ENCODE data around the gene C1RL.

DNA sequence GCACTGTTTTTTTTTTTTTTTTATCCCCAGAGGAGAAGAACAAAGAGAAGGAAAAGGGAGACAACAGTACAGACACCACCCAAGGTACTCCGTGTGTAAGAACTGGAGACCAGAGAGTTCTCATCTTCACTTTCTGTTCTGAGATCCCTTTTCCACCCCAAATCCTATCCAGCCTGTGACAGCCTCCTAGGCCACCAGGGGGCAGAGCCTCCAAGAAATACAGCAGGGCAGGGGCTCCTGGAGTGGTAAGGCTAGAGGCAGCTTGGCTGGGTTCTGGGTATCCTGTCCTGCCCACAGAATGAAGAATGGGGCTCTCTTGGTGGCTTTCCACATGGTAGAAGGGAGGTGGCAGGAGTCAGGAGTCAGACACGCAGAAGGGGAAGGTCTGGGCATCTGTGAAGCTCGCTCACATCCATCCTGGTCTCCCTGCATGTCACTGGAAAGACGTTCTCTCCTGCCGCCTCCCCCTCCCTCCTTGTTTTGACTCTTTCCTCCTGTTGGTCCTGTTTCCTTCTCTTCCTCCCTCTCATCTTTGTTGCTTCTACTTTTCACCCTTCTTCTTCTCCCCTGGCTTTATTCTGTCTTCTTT is 33.1 kb upstream of the C1RL start:
- TF ChIP-seq, protein P1, sequence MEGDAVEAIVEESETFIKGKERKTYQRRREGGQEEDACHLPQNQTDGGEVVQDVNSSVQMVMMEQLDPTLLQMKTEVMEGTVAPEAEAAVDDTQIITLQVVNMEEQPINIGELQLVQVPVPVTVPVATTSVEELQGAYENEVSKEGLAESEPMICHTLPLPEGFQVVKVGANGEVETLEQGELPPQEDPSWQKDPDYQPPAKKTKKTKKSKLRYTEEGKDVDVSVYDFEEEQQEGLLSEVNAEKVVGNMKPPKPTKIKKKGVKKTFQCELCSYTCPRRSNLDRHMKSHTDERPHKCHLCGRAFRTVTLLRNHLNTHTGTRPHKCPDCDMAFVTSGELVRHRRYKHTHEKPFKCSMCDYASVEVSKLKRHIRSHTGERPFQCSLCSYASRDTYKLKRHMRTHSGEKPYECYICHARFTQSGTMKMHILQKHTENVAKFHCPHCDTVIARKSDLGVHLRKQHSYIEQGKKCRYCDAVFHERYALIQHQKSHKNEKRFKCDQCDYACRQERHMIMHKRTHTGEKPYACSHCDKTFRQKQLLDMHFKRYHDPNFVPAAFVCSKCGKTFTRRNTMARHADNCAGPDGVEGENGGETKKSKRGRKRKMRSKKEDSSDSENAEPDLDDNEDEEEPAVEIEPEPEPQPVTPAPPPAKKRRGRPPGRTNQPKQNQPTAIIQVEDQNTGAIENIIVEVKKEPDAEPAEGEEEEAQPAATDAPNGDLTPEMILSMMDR (IDR thresholded peaks at IDR 0.05): peak; percentile 86
- no peak for TF ChIP-seq TCF7 (CRISPR knock-in tag; IDR thresholded peaks at IDR 0.05; ENCODE audit: low read depth)
- TF ChIP-seq, protein P2, sequence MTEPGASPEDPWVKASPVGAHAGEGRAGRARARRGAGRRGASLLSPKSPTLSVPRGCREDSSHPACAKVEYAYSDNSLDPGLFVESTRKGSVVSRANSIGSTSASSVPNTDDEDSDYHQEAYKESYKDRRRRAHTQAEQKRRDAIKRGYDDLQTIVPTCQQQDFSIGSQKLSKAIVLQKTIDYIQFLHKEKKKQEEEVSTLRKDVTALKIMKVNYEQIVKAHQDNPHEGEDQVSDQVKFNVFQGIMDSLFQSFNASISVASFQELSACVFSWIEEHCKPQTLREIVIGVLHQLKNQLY (CRISPR knock-in tag; IDR thresholded peaks at IDR 0.05): no peak
- TF ChIP-seq SP1 (CRISPR knock-in tag; conservative IDR thresholded peaks at IDR 0.05): no peak
- no peak for TF ChIP-seq TEAD4 (CRISPR knock-in tag; IDR thresholded peaks at IDR 0.05)
- no peak for TF ChIP-seq ZNF232 (CRISPR knock-in tag; IDR thresholded peaks at IDR 0.05)
- TF ChIP-seq, protein P3, sequence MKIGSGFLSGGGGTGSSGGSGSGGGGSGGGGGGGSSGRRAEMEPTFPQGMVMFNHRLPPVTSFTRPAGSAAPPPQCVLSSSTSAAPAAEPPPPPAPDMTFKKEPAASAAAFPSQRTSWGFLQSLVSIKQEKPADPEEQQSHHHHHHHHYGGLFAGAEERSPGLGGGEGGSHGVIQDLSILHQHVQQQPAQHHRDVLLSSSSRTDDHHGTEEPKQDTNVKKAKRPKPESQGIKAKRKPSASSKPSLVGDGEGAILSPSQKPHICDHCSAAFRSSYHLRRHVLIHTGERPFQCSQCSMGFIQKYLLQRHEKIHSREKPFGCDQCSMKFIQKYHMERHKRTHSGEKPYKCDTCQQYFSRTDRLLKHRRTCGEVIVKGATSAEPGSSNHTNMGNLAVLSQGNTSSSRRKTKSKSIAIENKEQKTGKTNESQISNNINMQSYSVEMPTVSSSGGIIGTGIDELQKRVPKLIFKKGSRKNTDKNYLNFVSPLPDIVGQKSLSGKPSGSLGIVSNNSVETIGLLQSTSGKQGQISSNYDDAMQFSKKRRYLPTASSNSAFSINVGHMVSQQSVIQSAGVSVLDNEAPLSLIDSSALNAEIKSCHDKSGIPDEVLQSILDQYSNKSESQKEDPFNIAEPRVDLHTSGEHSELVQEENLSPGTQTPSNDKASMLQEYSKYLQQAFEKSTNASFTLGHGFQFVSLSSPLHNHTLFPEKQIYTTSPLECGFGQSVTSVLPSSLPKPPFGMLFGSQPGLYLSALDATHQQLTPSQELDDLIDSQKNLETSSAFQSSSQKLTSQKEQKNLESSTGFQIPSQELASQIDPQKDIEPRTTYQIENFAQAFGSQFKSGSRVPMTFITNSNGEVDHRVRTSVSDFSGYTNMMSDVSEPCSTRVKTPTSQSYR (CRISPR knock-in tag; IDR thresholded peaks at IDR 0.05): no peak
- TF ChIP-seq FOXK1 (CRISPR knock-in tag; IDR thresholded peaks at IDR 0.05): no peak
- no peak for TF ChIP-seq NR3C1 (CRISPR knock-in tag; conservative IDR thresholded peaks at IDR 0.05; ENCODE audit: low read depth)
- TF ChIP-seq, protein P4, sequence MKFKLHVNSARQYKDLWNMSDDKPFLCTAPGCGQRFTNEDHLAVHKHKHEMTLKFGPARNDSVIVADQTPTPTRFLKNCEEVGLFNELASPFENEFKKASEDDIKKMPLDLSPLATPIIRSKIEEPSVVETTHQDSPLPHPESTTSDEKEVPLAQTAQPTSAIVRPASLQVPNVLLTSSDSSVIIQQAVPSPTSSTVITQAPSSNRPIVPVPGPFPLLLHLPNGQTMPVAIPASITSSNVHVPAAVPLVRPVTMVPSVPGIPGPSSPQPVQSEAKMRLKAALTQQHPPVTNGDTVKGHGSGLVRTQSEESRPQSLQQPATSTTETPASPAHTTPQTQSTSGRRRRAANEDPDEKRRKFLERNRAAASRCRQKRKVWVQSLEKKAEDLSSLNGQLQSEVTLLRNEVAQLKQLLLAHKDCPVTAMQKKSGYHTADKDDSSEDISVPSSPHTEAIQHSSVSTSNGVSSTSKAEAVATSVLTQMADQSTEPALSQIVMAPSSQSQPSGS (CRISPR knock-in tag; IDR thresholded peaks at IDR 0.05; ENCODE audit: borderline replicate concordance, low read depth): no peak
- no peak for TF ChIP-seq GABPB1 (CRISPR knock-in tag; IDR thresholded peaks at IDR 0.05)

Measured in WTC11 (cell line).